Measurements from ENCODE around the gene GRIK1. TPM values are rescaled to one million over a fixed set of nuclear protein-coding genes. Genes with fewer than 3 reads are reported as not detected.

Gene GRIK1
- total RNA-seq, 1 experiment from 2014 or later, result not detected

GRCh38 chr21:29718081-29718815 lies 221.5 kb downstream of the GRIK1 start:
- H3K9ac ChIP-seq (ENCODE audit: low read length), result no peak overlapping the region
- no peaks in the 10 kb centered on the region for H3K9me2 ChIP-seq (replicated peaks; ENCODE audit: insufficient read depth, low read length)
- no peaks in the 10 kb centered on the region for H3K27me3 ChIP-seq (ENCODE audit: low read length)
- H3K4me1 ChIP-seq (ENCODE audit: low read length), result no peaks in the 10 kb centered on the region
- H4K20me1 ChIP-seq (ENCODE audit: insufficient read depth, low read depth, low read length), result no peaks in the 10 kb centered on the region
- no peak overlapping the region for H3K4me3 ChIP-seq (ENCODE audit: low read length)
- no peak overlapping the region for H3K4me2 ChIP-seq (ENCODE audit: low read depth, low read length, poor library complexity, severe bottlenecking)
- no peak overlapping the region for H3K27ac ChIP-seq (ENCODE audit: low read length)
- H3K9me3 ChIP-seq (ENCODE audit: low read length), result no peaks in the 10 kb centered on the region; the same call in 1 of the 2 replicates
- H3K36me3 ChIP-seq (ENCODE audit: insufficient read depth, low read length), result no peaks in the 10 kb centered on the region
- no peaks in the 10 kb centered on the region for H3K79me2 ChIP-seq (ENCODE audit: low read length)
- DNase-seq, result no peak
- H2AFZ ChIP-seq (ENCODE audit: low read length), result no peak overlapping the region

GRCh38 chr21:29717659-29718058 lies 222.1 kb downstream of the GRIK1 start:
- H3K4me3 ChIP-seq (ENCODE audit: low read length), result no peak overlapping the region
- no peak overlapping the region for H3K4me2 ChIP-seq (ENCODE audit: low read depth, low read length, poor library complexity, severe bottlenecking)
- H2AFZ ChIP-seq (ENCODE audit: low read length), result no peak overlapping the region
- H3K9me3 ChIP-seq (ENCODE audit: low read length), result no peaks in the 10 kb centered on the region; the same call in 1 of the 2 replicates
- no peaks in the 10 kb centered on the region for H3K27me3 ChIP-seq (ENCODE audit: low read length)
- DNase-seq, result no peak
- no peak overlapping the region for H3K27ac ChIP-seq (ENCODE audit: low read length)
- no peaks in the 10 kb centered on the region for H3K4me1 ChIP-seq (ENCODE audit: low read length)
- H3K9me2 ChIP-seq (replicated peaks; ENCODE audit: insufficient read depth, low read length), result no peaks in the 10 kb centered on the region
- no peaks in the 10 kb centered on the region for H4K20me1 ChIP-seq (ENCODE audit: insufficient read depth, low read depth, low read length)
- H3K36me3 ChIP-seq (ENCODE audit: insufficient read depth, low read length), result no peaks in the 10 kb centered on the region
- H3K79me2 ChIP-seq (ENCODE audit: low read length), result no peaks in the 10 kb centered on the region
- no peak overlapping the region for H3K9ac ChIP-seq (ENCODE audit: low read length)

DNA sequence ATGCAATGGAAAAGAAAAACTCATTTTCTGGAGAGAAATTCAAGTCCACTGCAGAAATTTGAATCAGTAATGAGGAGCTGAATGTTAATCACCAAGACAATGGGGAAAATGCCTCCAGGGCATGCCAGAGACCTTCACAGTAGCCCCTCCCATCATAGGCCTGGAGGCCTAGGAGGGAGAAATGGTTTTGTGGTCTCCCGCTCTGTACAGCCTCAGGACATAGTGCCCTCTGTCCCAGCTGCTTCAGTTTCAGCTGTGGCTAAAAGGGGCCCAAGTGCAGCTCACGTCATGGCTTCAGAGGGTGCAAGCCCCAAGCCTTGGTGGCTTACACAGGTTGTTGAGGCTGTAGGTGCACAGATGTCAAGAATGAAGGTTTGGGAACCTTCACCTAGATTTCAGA lies 223.0 kb downstream of the GRIK1 start:
- no peaks in the 10 kb centered on the region for H3K36me3 ChIP-seq (ENCODE audit: insufficient read depth, low read length)
- no peaks in the 10 kb centered on the region for H4K20me1 ChIP-seq (ENCODE audit: insufficient read depth, low read depth, low read length)
- no peaks in the 10 kb centered on the region for H3K79me2 ChIP-seq (ENCODE audit: low read length)
- H3K27ac ChIP-seq (ENCODE audit: low read length), result no peak overlapping the region
- H3K9ac ChIP-seq (ENCODE audit: low read length), result no peak overlapping the region
- H3K4me3 ChIP-seq (ENCODE audit: low read length), result no peak overlapping the region
- no peaks in the 10 kb centered on the region for H3K4me1 ChIP-seq (ENCODE audit: low read length)
- H2AFZ ChIP-seq (ENCODE audit: low read length), result no peak overlapping the region
- H3K9me3 ChIP-seq (ENCODE audit: low read length), result no peaks in the 10 kb centered on the region; the same call in 1 of the 2 replicates
- H3K27me3 ChIP-seq (ENCODE audit: low read length), result no peaks in the 10 kb centered on the region
- no peak for DNase-seq
- no peak overlapping the region for H3K4me2 ChIP-seq (ENCODE audit: low read depth, low read length, poor library complexity, severe bottlenecking)
- no peaks in the 10 kb centered on the region for H3K9me2 ChIP-seq (replicated peaks; ENCODE audit: insufficient read depth, low read length)

DNA sequence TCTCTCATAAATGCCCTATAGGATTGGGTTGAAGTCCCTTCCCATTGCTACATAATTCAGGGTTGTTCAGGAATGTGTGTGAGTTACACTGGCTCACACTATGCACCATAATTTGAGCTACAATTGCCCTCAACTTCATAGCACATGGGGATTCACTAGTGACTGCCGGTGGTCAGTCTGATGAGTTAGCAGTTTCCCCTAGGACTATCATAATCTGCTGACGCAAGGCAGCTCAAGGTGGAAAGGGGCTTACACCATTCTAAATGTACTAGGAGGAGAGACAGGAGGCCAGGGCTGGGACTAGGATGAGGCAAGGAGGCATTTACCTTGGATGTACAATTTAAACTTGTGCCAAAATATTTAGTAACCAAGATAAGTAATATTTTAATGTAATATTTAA lies 224.7 kb downstream of the GRIK1 start:
- no peaks in the 10 kb centered on the region for H4K20me1 ChIP-seq (ENCODE audit: insufficient read depth, low read depth, low read length)
- H3K4me2 ChIP-seq (ENCODE audit: low read depth, low read length, poor library complexity, severe bottlenecking), result no peak overlapping the region
- H3K79me2 ChIP-seq (ENCODE audit: low read length), result no peaks in the 10 kb centered on the region
- H3K9me3 ChIP-seq (ENCODE audit: low read length), result no peaks in the 10 kb centered on the region; the same call in 1 of the 2 replicates
- H3K9me2 ChIP-seq (replicated peaks; ENCODE audit: insufficient read depth, low read length), result no peaks in the 10 kb centered on the region
- no peaks in the 10 kb centered on the region for H3K4me1 ChIP-seq (ENCODE audit: low read length)
- no peak overlapping the region for H3K27ac ChIP-seq (ENCODE audit: low read length)
- H3K4me3 ChIP-seq (ENCODE audit: low read length), result no peak overlapping the region
- no peaks in the 10 kb centered on the region for H3K27me3 ChIP-seq (ENCODE audit: low read length)
- no peaks in the 10 kb centered on the region for H3K36me3 ChIP-seq (ENCODE audit: insufficient read depth, low read length)
- H3K9ac ChIP-seq (ENCODE audit: low read length), result no peak overlapping the region
- H2AFZ ChIP-seq (ENCODE audit: low read length), result no peak overlapping the region
- no peak for DNase-seq

DNA sequence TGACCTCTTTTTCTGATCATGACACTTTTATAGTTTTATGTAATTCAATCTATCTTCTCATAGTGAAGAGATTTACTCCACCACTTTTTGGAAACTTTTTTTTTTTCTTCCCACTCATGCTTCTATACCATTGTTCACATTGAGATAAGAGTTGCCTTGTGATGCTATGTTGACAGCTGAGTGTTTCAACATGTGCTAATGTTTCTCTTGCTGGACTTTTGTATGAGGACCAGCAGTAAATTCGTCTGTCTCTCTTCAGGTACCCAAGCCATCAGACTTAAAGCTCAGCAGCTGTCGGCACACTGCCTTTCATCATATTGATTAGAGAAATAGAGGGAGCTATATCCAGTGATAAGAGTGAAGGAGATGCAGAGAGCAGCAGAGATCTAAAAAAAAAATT lies 227.0 kb downstream of the GRIK1 start:
- Histone ChIP-seq H3K4me1 (ENCODE audit: low read length) (no peaks in the 10 kb centered on the region), H4K20me1 (ENCODE audit: insufficient read depth, low read depth, low read length) (no peaks in the 10 kb centered on the region), H3K4me3 (ENCODE audit: low read length) (no peak overlapping the region), H3K36me3 (ENCODE audit: insufficient read depth, low read length) (no peaks in the 10 kb centered on the region), H3K4me2 (ENCODE audit: low read depth, low read length, poor library complexity, severe bottlenecking) (no peak overlapping the region), H3K27me3 (ENCODE audit: low read length) (no peaks in the 10 kb centered on the region), H3K79me2 (ENCODE audit: low read length) (no peaks in the 10 kb centered on the region), H3K9me2 (replicated peaks; ENCODE audit: insufficient read depth, low read length) (no peaks in the 10 kb centered on the region), H3K9ac (ENCODE audit: low read length) (no peak overlapping the region), H2AFZ (ENCODE audit: low read length) (no peak overlapping the region), H3K9me3 (ENCODE audit: low read length) (no peaks in the 10 kb centered on the region; the same call in 1 of the 2 replicates), H3K27ac (ENCODE audit: low read length) (no peak overlapping the region)
- DNase-seq, result no peak

DNA sequence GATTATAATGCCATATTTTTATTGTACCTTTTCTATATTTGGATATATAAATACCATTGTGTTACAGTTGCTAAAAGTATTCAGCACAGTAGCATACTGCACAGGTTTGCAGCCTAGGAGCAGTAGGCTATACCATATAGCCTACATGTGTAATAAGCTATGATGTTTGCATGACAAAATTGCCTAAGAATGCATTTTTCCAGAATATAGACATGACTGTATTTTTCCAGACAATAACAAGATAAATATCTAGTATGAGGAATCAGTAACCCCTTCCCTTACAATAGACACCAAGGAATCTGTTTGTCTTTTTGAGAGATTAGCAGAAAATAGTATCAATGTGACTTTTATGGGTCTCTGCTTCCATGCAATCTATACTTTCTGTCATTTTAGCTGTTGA lies 228.6 kb downstream of the GRIK1 start:
- H3K9ac ChIP-seq (ENCODE audit: low read length), result no peak overlapping the region
- H4K20me1 ChIP-seq (ENCODE audit: insufficient read depth, low read depth, low read length), result no peaks in the 10 kb centered on the region
- H3K4me3 ChIP-seq (ENCODE audit: low read length), result no peak overlapping the region
- no peaks in the 10 kb centered on the region for H3K79me2 ChIP-seq (ENCODE audit: low read length)
- H3K27ac ChIP-seq (ENCODE audit: low read length), result no peak overlapping the region
- no peaks in the 10 kb centered on the region for H3K27me3 ChIP-seq (ENCODE audit: low read length)
- H3K9me2 ChIP-seq (replicated peaks; ENCODE audit: insufficient read depth, low read length), result no peaks in the 10 kb centered on the region
- H2AFZ ChIP-seq (ENCODE audit: low read length), result no peak overlapping the region
- DNase-seq, result no peak
- H3K4me1 ChIP-seq (ENCODE audit: low read length), result no peaks in the 10 kb centered on the region
- no peak overlapping the region for H3K4me2 ChIP-seq (ENCODE audit: low read depth, low read length, poor library complexity, severe bottlenecking)
- no peaks in the 10 kb centered on the region; the same call in 1 of the 2 replicates for H3K9me3 ChIP-seq (ENCODE audit: low read length)
- no peaks in the 10 kb centered on the region for H3K36me3 ChIP-seq (ENCODE audit: insufficient read depth, low read length)

DNA sequence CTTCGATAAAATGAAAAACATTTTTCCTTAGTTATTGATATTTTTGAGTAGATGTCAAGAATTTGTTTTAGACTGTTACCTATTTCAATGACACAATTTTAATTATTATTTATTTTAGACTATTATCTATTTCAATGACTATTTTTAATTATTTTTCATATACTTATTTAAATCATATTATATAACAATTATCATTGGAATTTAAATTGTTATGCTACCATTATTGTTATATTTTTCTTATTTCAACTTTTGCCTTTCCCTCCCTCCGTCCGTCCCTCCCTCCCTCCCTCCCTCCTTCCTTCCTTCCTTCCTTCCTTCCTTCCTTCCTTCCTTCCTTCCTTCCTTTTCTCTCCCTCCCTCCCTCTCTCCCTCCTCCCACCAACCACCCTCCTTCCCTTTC lies 229.3 kb downstream of the GRIK1 start:
- no peak overlapping the region for H3K4me3 ChIP-seq (ENCODE audit: low read length)
- H3K4me2 ChIP-seq (ENCODE audit: low read depth, low read length, poor library complexity, severe bottlenecking), result no peak overlapping the region
- H3K9me3 ChIP-seq (ENCODE audit: low read length), result no peaks in the 10 kb centered on the region
- H3K4me1 ChIP-seq (ENCODE audit: low read length), result no peaks in the 10 kb centered on the region
- H3K9ac ChIP-seq (ENCODE audit: low read length), result no peak overlapping the region
- H3K27me3 ChIP-seq (ENCODE audit: low read length), result no peaks in the 10 kb centered on the region
- no peak overlapping the region for H2AFZ ChIP-seq (ENCODE audit: low read length)
- H4K20me1 ChIP-seq (ENCODE audit: insufficient read depth, low read depth, low read length), result no peaks in the 10 kb centered on the region
- no peak for DNase-seq
- H3K36me3 ChIP-seq (ENCODE audit: insufficient read depth, low read length), result no peaks in the 10 kb centered on the region
- no peaks in the 10 kb centered on the region for H3K9me2 ChIP-seq (replicated peaks; ENCODE audit: insufficient read depth, low read length)
- H3K79me2 ChIP-seq (ENCODE audit: low read length), result no peaks in the 10 kb centered on the region
- no peak overlapping the region for H3K27ac ChIP-seq (ENCODE audit: low read length)

- H3K9me3 ChIP-seq (ENCODE audit: low read length), result no peaks in the 10 kb centered on the region
- H3K9ac ChIP-seq (ENCODE audit: low read length), result no peak overlapping the region
- H4K20me1 ChIP-seq (ENCODE audit: insufficient read depth, low read depth, low read length), result no peaks in the 10 kb centered on the region
- H3K27me3 ChIP-seq (ENCODE audit: low read length), result no peaks in the 10 kb centered on the region
- no peaks in the 10 kb centered on the region for H3K4me1 ChIP-seq (ENCODE audit: low read length)
- no peaks in the 10 kb centered on the region for H3K9me2 ChIP-seq (replicated peaks; ENCODE audit: insufficient read depth, low read length)
- no peak overlapping the region for H3K4me3 ChIP-seq (ENCODE audit: low read length)
- no peaks in the 10 kb centered on the region for H3K79me2 ChIP-seq (ENCODE audit: low read length)
- no peak overlapping the region for H2AFZ ChIP-seq (ENCODE audit: low read length)
- H3K4me2 ChIP-seq (ENCODE audit: low read depth, low read length, poor library complexity, severe bottlenecking), result no peak overlapping the region
- H3K27ac ChIP-seq (ENCODE audit: low read length), result no peak overlapping the region
- no peak for DNase-seq
- H3K36me3 ChIP-seq (ENCODE audit: insufficient read depth, low read length), result no peaks in the 10 kb centered on the region
Measured at GRCh38 chr21:29708401-29708800, 231.4 kb downstream of the GRIK1 start.

Measured in Karpas-422 (cell line).